MM.1S (cell line): Measurements from ENCODE around the gene FGF5.
"Not testable (repeated sequence)": the region's sequence is repeated elsewhere in the genome, so short reads cannot be mapped to it uniquely, and the experiment has no call there.

Source experiments
- DNase-seq: peaks from one replicate; pipeline ENCODE4 v3.0.0-alpha.2; 2015
- H2AFZ ChIP-seq: fragments of 300-600 bp; sonication (generic); 2 replicates; pipeline ENCODE4 v1.6.0; 2016; ENCODE audit warnings: antibody characterized with exemption, low read length
- H3F3A ChIP-seq: fragments of 300-600 bp; sonication (generic); 2 replicates; pipeline ENCODE4 v1.6.1; 2016; ENCODE audit warnings: mild to moderate bottlenecking, antibody characterized with exemption, low read length, moderate library complexity, mixed read lengths; ENCODE audit not compliant: insufficient read depth
- H3K27ac ChIP-seq: fragments of 300-600 bp; sonication (generic); 2 replicates; pipeline ENCODE4 v1.5.1; 2016; ENCODE audit warnings: mild to moderate bottlenecking, low read length
- H3K27me3 ChIP-seq: fragments of 300-600 bp; sonication (generic); replicated peaks from 2 replicates; pipeline ENCODE4 v1.6.0; 2016; ENCODE audit warnings: low read length; ENCODE audit not compliant: insufficient read depth
- H3K36me3 ChIP-seq: fragments of 300-600 bp; sonication (generic); replicated peaks from 2 replicates; pipeline ENCODE4 v1.6.1; 2016; ENCODE audit warnings: mild to moderate bottlenecking, low read length, mixed read lengths; ENCODE audit not compliant: insufficient read depth
- H3K4me1 ChIP-seq: fragments of 300-600 bp; sonication (generic); 2 replicates; pipeline ENCODE4 v1.6.1; 2016; ENCODE audit warnings: low read length, mixed read lengths
- H3K4me2 ChIP-seq: fragments of 300-600 bp; sonication (generic); 2 replicates; pipeline ENCODE4 v1.6.0; 2016; ENCODE audit warnings: low read depth, low read length
- H3K4me3 ChIP-seq: fragments of 300-600 bp; sonication (generic); 2 replicates; pipeline ENCODE4 v1.5.1; 2016; ENCODE audit warnings: low read length, mixed read lengths
- H3K79me2 ChIP-seq: fragments of 300-600 bp; sonication (generic); 2 replicates; pipeline ENCODE4 v1.6.1; 2016; ENCODE audit warnings: mixed run types, low read length, mixed read lengths
- H3K9ac ChIP-seq: fragments of 300-600 bp; sonication (generic); 2 replicates; pipeline ENCODE4 v1.6.1; 2016; ENCODE audit warnings: low read length, mixed read lengths
- H3K9me2 ChIP-seq: fragments of 300-600 bp; sonication (generic); replicated peaks from 2 replicates; pipeline ENCODE4 v1.6.1; 2016; ENCODE audit warnings: mild to moderate bottlenecking, low read length, mixed read lengths; ENCODE audit not compliant: insufficient read depth
- H3K9me3 ChIP-seq: fragments of 300-600 bp; sonication (generic); replicated peaks from 2 replicates; pipeline ENCODE4 v1.6.1; 2016; ENCODE audit warnings: mild to moderate bottlenecking, low read length, mixed read lengths; ENCODE audit not compliant: insufficient read depth
- H4K20me1 ChIP-seq: fragments of 300-600 bp; sonication (generic); 2 replicates; pipeline ENCODE4 v1.6.1; 2016; ENCODE audit warnings: mild to moderate bottlenecking, low read length, moderate library complexity, mixed read lengths; ENCODE audit not compliant: insufficient read depth
- EZH2 ChIP-seq: fragments of 300-600 bp; sonication (generic); optimal IDR thresholded peaks from 2 replicates; pipeline ENCODE3; 2017; ENCODE audit warnings: low read depth, mild to moderate bottlenecking, antibody characterized with exemption, low read length, mixed read lengths
- EZH2phosphoT487 ChIP-seq: fragments of 300-600 bp; sonication (generic); IDR thresholded peaks from 2 replicates; pipeline ENCODE4 v1.6.1; 2018; ENCODE audit warnings: antibody characterized with exemption, low read length
- TF ChIP-seq, protein P1 (sequence below): fragments of 300-600 bp; sonication (generic); IDR thresholded peaks from 2 replicates; pipeline ENCODE4 v1.5.1; 2016; ENCODE audit warnings: antibody characterized with exemption, low read length, mixed read lengths

Gene FGF5

DNA sequence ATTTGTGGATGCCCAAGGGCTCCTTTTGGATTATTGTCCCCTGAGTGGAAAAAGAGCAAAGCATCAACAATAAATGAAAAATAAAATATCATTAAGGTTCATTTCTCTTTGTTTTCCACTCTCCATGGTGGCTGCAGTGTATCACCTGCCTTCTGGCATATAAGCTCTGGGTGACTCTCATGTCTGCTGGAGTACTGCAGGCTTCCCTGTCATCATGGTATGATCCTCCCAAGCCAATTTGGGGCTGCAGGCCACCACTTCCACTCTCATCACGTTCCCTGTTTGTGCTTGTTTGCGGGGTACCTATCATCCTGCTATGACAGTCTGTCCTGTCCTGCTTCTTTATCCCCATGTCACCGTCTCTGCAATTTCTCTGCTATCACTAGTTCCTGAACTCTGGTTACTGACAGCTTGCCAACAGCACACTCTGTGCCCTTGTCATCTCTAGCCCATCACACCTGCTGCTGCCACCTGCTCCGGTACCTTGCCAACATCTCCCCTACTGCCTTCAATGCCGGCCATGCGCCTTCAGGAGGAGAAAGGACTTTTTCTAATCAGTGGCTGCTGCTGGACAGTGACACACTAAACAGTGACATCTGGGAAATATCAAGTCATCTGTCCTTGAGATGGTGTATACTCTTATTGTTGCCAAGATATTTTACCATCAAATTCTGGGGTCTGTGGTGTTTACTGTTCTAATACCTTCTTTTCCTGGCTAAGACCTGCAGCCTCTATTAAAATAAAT, 23.0 kb upstream of the FGF5 start:
- Histone ChIP-seq H3K36me3 (no peaks in the 10 kb centered on the region), H4K20me1 (no peaks in the 10 kb centered on the region), H3K27ac (no peak overlapping the region), H3K9ac (no peak overlapping the region), H2AFZ (no peak overlapping the region), H3K9me2 (no peaks in the 10 kb centered on the region), H3K9me3 (no peaks in the 10 kb centered on the region), H3K4me3 (no peak overlapping the region), H3K4me1 (peaks cover 9% of the 10 kb centered on the region; the same call in 1 of the 2 replicates), H3F3A (no peaks in the 10 kb centered on the region), H3K27me3 (no peaks in the 10 kb centered on the region), H3K79me2 (no peaks in the 10 kb centered on the region), H3K4me2 (no peak overlapping the region)
- no peak for TF ChIP-seq EZH2phosphoT487
- TF ChIP-seq, protein P1, sequence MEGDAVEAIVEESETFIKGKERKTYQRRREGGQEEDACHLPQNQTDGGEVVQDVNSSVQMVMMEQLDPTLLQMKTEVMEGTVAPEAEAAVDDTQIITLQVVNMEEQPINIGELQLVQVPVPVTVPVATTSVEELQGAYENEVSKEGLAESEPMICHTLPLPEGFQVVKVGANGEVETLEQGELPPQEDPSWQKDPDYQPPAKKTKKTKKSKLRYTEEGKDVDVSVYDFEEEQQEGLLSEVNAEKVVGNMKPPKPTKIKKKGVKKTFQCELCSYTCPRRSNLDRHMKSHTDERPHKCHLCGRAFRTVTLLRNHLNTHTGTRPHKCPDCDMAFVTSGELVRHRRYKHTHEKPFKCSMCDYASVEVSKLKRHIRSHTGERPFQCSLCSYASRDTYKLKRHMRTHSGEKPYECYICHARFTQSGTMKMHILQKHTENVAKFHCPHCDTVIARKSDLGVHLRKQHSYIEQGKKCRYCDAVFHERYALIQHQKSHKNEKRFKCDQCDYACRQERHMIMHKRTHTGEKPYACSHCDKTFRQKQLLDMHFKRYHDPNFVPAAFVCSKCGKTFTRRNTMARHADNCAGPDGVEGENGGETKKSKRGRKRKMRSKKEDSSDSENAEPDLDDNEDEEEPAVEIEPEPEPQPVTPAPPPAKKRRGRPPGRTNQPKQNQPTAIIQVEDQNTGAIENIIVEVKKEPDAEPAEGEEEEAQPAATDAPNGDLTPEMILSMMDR = no peak
- no peak for TF ChIP-seq EZH2
- DNase-seq = no peak

DNA sequence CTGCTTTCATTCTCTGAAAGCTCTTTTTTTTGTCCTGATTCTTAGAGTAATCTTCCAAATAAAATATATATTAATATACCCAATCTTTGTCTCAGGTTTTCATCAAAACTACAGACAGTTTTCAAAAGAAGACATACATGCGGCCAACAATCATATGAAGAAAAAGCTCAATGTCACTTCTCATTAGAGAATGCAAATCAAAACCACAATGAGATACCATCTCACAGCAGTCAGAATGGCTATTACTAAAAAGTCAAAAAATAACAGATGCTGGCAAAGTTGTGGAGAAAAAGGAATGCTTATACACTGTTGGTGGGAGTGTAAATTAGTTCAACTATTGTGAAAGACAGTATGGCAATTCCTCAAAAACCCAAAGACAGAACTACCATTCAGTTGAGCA, 19.0 kb upstream of the FGF5 start:
- not testable (repeated sequence) for H3K9ac ChIP-seq, H3K4me1 ChIP-seq, H3K27ac ChIP-seq, H3K9me3 ChIP-seq, H2AFZ ChIP-seq, H3K4me2 ChIP-seq, H3K27me3 ChIP-seq, H4K20me1 ChIP-seq, H3K36me3 ChIP-seq, H3K4me3 ChIP-seq, H3K9me2 ChIP-seq, H3F3A ChIP-seq, DNase-seq, H3K79me2 ChIP-seq

GRCh38 chr4:80249144-80249543, 17.3 kb upstream of the FGF5 start:
- TF ChIP-seq EZH2 (no peak), EZH2phosphoT487 (no peak)
- TF ChIP-seq, protein P1 = no peak
- no peaks in the 10 kb centered on the region for H4K20me1 ChIP-seq
- H3K36me3 ChIP-seq = no peaks in the 10 kb centered on the region
- H3K27me3 ChIP-seq = no peaks in the 10 kb centered on the region
- no peaks in the 10 kb centered on the region for H3F3A ChIP-seq
- no peak for DNase-seq
- no peak overlapping the region for H3K27ac ChIP-seq
- no peaks in the 10 kb centered on the region for H3K79me2 ChIP-seq
- H3K9me3 ChIP-seq = no peaks in the 10 kb centered on the region
- no peaks in the 10 kb centered on the region for H3K4me1 ChIP-seq
- H3K4me2 ChIP-seq = no peak overlapping the region
- no peak overlapping the region for H3K4me3 ChIP-seq
- no peaks in the 10 kb centered on the region for H3K9me2 ChIP-seq
- H2AFZ ChIP-seq = no peak overlapping the region
- no peak overlapping the region for H3K9ac ChIP-seq

DNA sequence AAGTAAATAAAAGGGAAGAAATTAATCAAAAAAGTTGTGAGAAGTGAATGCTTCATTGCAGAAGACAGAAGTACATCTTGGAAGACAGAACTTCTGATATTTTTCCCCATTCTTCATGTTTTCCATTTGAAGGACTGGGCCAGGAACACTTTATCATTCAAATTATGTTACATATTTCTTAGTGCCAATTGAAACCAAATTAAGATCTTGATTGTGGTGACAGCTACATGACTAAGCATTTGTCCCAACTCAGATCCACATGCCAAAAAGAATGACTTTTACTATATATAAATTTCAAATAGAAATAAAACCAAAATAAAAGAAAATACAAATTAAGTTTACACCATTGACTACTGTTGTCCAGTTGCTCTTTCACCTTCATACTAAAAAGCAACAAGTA, 14.0 kb upstream of the FGF5 start:
- no peaks in the 10 kb centered on the region for H3K4me1 ChIP-seq
- H3K79me2 ChIP-seq = no peaks in the 10 kb centered on the region
- H3K4me3 ChIP-seq = no peak overlapping the region
- TF ChIP-seq EZH2 = no peak
- TF ChIP-seq, protein P1 = no peak
- TF ChIP-seq EZH2phosphoT487 = no peak
- H3K9me2 ChIP-seq = no peaks in the 10 kb centered on the region
- H2AFZ ChIP-seq = no peak overlapping the region
- DNase-seq = no peak
- no peak overlapping the region for H3K4me2 ChIP-seq
- no peaks in the 10 kb centered on the region for H3K36me3 ChIP-seq
- no peaks in the 10 kb centered on the region for H3K27me3 ChIP-seq
- no peak overlapping the region for H3K9ac ChIP-seq
- H3F3A ChIP-seq = no peaks in the 10 kb centered on the region
- H4K20me1 ChIP-seq = no peaks in the 10 kb centered on the region
- H3K27ac ChIP-seq = no peak overlapping the region
- H3K9me3 ChIP-seq = no peaks in the 10 kb centered on the region
